Measurements from ENCODE around the gene BMP5.

BMP5 gene

GRCh38 chr6:55870181-55870813 lies 5.1 kb downstream of the BMP5 start:
- DNase-seq = no peak

- DNase-seq = no peak
Observed at GRCh38 chr6:55869674-55870073, 5.7 kb downstream of the BMP5 start.

GRCh38 chr6:55868771-55869479 lies 6.5 kb downstream of the BMP5 start:
- DNase-seq = no peak

- DNase-seq = no peak
Observed at GRCh38 chr6:55868176-55868575, 7.2 kb downstream of the BMP5 start.

GRCh38 chr6:55866128-55866527 lies 9.3 kb downstream of the BMP5 start:
- DNase-seq = no peak

- no peak for DNase-seq
Observed at GRCh38 chr6:55853008-55854001, 22.1 kb downstream of the BMP5 start.

GRCh38 chr6:55841341-55841740 lies 34.0 kb downstream of the BMP5 start:
- no peak for DNase-seq

- DNase-seq = no peak
Observed at GRCh38 chr6:55839080-55839479, 36.3 kb downstream of the BMP5 start.

- DNase-seq = no peak
Observed at GRCh38 chr6:55836945-55837344, 38.4 kb downstream of the BMP5 start.

- DNase-seq = no peak
Observed at GRCh38 chr6:55836481-55836880, 38.9 kb downstream of the BMP5 start.

GRCh38 chr6:55835220-55835619 lies 40.2 kb downstream of the BMP5 start:
- no peak for DNase-seq

GRCh38 chr6:55833284-55833683 lies 42.1 kb downstream of the BMP5 start:
- no peak for DNase-seq

GRCh38 chr6:55827818-55828522 lies 47.4 kb downstream of the BMP5 start:
- DNase-seq = no peak

GRCh38 chr6:55826941-55827340 lies 48.4 kb downstream of the BMP5 start:
- DNase-seq = no peak

GRCh38 chr6:55825402-55826051 lies 49.9 kb downstream of the BMP5 start:
- no peak for DNase-seq

GRCh38 chr6:55822815-55823214 lies 52.6 kb downstream of the BMP5 start:
- no peak for DNase-seq

GRCh38 chr6:55822005-55822404 lies 53.4 kb downstream of the BMP5 start:
- DNase-seq = no peak

- DNase-seq = no peak
Observed at GRCh38 chr6:55820696-55821095, 54.7 kb downstream of the BMP5 start.

- no peak for DNase-seq
Observed at GRCh38 chr6:55819811-55820210, 55.6 kb downstream of the BMP5 start.

GRCh38 chr6:55818482-55818881 lies 56.9 kb downstream of the BMP5 start:
- DNase-seq = no peak

- no peak for DNase-seq
Observed at GRCh38 chr6:55812509-55812908, 62.9 kb downstream of the BMP5 start.

GRCh38 chr6:55811074-55811473 lies 64.3 kb downstream of the BMP5 start:
- no peak for DNase-seq
